Hematopoietic multipotent progenitor cell treated with erythropoietin and hydrocortisone succinate and interleukin-3 and kit ligand, for 15 days (in vitro differentiated cells): Measurements from ENCODE around the gene FGB.

Experiments used
- DNase-seq: peaks from one replicate; pipeline ENCODE4 v3.0.0-alpha.2; 2015; ENCODE audit warnings: low spot score

Gene FGB

DNA sequence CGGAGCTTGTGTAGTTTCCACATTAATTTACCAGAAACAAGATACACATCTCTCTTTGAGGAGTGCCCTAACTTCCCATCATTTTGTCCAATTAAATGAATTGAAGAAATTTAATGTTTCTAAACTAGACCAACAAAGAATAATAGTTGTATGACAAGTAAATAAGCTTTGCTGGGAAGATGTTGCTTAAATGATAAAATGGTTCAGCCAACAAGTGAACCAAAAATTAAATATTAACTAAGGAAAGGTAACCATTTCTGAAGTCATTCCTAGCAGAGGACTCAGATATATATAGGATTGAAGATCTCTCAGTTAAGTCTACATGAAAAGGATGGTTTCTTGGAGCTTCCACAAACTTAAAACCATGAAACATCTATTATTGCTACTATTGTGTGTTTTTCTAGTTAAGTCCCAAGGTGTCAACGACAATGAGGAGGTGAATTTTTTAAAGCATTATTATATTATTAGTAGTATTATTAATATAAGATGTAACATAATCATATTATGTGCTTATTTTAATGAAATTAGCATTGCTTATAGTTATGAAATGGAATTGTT is at the start of gene FGB:
TSS of gene FGB (plus strand) at position 315 of the 558 bp plus-strand sequence. CDS start at position 323, 8 bp downstream.
- no peak for DNase-seq

DNA sequence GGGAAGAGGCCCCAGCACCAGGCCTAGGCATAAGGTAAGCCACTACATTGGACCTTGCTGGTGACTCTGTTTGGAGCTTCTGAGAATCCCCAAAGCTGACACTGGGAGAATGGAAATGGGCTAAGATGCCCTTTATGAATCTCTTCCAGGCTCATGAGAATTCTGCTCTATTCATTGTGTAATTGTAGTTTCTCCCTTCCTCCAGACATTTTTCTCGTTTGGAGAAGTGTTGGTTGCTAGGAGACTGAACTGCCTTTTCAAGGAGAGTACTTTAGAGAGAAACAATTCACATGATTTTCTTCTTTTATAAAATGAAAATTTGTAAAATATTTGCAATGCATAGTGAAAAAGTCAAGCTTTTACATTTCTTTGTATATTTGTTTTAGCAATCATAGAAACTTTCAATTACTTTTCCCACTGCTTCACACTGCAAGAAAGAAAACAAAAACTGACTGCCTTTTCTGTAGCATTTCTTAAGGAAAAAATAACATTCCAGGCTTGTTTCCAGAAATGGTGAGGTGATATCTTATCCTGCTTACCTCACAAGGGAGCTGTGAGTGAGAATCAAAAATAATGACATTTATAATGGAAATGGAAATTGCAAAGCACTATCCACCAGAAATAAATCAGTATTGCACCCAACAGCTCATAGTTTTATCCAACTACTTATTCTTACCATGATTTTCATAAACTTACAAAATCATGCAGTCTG is 46.3 kb upstream of the FGB start:
- no peak for DNase-seq

- DNase-seq, result no peak
Measured at GRCh38 chr4:154517591-154517990, 45.2 kb upstream of the FGB start.

GRCh38 chr4:154519214-154519613 is 43.6 kb upstream of the FGB start:
- DNase-seq, result no peak

GRCh38 chr4:154521607-154522006 is 41.2 kb upstream of the FGB start:
- DNase-seq, result no peak

- no peak for DNase-seq
Measured at GRCh38 chr4:154526151-154526550, 36.7 kb upstream of the FGB start.

GRCh38 chr4:154527308-154527707 is 35.5 kb upstream of the FGB start:
- DNase-seq, result no peak

DNA sequence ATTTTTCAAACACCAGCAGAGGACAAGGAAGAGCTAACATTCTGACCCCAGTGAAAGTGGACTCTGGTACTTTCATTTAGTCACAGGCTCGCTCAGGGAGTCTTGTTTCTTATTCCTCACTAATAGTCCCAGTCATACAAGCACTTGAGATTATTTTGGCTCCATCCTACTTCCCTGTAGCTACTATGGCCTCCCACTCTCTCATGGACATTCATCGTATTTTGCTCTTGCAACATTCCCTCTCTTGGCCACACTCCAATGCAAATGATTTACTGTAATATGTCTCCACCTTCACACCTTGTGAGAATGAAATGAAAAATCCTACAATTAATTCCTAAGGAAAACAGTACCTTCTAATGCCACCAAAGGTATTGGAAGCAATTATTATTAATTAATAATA is 33.9 kb upstream of the FGB start:
- DNase-seq, result no peak

DNA sequence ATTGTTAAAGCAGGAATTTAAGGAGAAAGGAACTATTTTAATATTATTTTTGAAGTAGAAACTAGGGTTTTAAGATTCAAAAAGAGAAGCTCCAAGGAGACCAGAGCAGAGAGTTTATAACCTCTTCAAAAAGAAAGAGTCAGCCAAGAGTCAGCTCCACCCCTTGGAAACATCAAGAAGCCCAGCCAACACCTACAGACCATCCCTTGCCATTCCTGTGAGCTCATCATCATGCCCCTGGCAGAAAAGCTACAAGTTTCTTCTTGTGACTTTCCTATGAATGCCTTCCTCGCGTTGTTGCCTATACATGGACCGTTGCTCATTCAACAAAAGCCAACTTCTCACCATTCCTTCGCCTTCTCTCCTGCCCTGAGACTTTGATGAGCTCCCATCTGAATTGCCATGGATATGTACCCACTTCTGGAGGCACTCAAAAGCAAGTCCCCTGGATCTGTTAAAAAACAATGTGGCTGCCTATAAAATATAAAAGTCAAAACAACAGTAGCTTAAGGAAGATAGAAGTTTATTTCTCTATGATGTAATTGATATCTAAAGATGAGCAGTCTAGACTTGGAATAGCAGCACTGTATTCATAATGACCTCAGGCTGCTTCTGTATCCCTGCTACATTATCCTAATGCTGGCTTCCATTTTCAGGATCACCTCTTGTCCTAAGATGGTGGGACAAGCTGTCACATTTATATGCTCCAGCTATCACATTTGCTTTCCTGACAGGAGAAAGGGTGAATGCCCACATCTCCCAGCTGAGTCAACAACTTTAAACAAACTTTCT is 32.9 kb upstream of the FGB start:
- DNase-seq, result no peak

DNA sequence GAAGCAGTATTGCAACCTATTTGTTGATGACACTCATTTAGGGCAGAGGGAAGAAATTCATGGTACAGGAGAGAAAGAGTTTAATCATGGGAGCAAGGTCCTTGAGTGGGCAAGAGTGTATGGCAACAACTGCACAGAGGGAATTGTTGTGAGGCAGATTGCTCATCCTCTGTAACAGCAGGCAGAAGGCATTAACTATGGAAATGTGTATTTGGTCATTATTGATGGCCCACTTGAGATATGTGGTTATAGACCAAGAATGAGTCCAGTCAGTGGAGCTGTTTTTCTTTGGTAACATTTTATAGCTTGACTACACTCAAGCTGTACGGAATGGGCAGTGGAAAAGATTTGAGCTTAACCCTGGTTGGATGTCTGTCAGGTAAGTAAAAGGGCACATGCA is 28.5 kb upstream of the FGB start:
- DNase-seq, result no peak

- no peak for DNase-seq
Measured at GRCh38 chr4:154542271-154542879, 20.4 kb upstream of the FGB start.

- DNase-seq, result no peak
Measured at GRCh38 chr4:154545689-154546088, 17.1 kb upstream of the FGB start.

DNA sequence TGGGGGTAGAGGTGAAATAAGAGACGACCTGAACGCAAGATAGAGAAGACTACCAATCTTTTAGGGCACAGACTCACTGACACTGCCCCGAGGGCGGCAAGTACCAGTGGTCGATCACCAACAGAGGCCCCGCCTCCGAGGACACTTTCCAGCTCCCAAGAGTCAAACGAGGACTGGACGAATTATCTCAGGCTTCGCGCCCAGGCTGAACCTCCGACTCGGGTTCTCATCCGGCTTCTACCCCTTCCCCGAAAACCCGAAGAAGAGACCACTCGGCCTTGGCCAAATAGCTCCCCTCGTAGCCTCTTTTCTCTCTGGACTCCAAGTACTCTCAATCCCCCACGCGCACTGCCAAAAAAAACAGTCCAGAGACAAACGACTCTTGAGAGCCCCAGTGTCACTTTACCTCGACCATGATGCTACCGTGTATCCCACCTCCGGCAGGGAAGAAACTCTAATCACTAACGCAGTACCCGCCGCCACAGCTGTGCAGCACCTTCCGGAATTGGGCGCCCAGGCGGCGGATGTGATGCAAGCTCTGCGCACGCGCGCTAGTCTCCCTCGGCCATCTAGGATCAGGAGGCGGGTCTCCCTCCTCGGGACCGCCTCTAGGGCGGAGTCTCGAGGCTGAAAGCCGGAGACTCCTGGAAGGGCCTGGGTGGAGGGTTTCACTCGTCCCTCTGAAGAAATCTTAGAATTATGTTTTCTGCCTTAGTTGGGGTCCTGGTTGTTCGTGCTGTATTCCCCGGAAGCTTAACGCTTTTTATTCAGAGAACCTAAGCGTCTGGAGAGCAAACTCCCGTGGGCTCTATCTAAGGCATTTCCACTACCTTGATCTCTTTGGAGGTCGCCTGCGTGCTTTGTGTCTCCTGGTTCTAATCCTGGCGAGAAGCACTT is 12.7 kb upstream of the FGB start, which contains the start of gene PLRG1:
TSS of gene PLRG1 (minus strand) at position 507 of the 897 bp plus-strand sequence. CDS start at position 415, 92 bp downstream.
- peak; percentile 98 for DNase-seq

- peak; percentile 81 for DNase-seq
Measured at GRCh38 chr4:154551872-154552686, 10.7 kb upstream of the FGB start.

- no peak for DNase-seq
Measured at GRCh38 chr4:154559141-154559493, 3.7 kb upstream of the FGB start.

- DNase-seq, result peak; percentile 37
Measured at GRCh38 chr4:154559494-154560418, 3.1 kb upstream of the FGB start.

DNA sequence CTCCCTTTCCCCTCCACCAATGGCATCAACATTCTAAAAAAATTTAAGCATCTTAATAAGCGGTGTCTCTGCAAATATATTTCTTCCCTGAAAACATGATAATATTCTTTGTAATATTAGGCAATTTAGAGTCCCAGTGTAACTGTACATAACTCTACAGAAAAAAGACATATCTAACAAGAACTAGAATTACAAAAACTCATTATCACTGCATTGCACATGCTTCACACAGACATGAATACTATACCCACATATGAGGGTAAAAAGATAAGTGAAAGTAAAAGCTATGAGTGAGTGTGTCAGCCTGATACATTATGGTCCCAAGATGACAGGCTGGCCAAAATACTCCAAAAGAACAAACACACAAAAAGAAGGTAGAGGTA is 2.4 kb upstream of the FGB start:
- no peak for DNase-seq

- DNase-seq, result no peak
Measured at GRCh38 chr4:154560824-154561231, 2.0 kb upstream of the FGB start.

DNA sequence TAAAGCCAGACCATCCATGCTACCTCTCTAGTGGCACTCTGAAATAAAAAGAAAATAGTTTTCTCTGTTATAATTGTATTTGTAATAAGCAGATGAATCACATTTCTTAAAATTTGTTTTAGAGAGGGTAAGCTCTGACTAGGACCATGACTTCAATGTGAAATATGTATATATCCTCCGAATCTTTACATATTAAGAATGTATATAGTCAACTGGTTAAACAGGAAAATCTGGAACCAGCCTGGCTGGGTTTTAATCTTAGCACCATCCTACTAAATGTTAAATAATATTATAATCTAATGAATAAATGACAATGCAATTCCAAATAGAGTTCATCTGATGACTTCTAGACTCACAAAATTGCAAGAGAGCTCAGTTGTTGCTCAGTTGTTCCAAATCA is 1.5 kb downstream of the FGB start:
- no peak for DNase-seq

GRCh38 chr4:154565704-154566103 is 2.9 kb downstream of the FGB start:
- no peak for DNase-seq
